Subcutaneous adipose tissue (tissue), 4 donors: ENCODE results near the gene IQCE. TPM values are rescaled to one million over a fixed set of nuclear protein-coding genes. Genes with fewer than 3 reads are reported as not detected.

Source experiments
- total RNA-seq, 4 donors: library from RNA; depleted of rRNA; stranded (reverse); fragments of >200 nt; gene quantifications; one replicate each; pipeline ENCODE4 v1.1.0, GENCODE V29; 2016
- TF ChIP-seq, protein P1 (sequence below): fragments of 450-650 bp; IDR thresholded peaks from one replicate; pipeline ENCODE4 v1.5.1; 2016; ENCODE audit warnings: low read depth, mild to moderate bottlenecking, control low read depth, antibody characterized with exemption, moderate library complexity

IQCE gene
- total RNA-seq, 4 donors from 2014 or later = 9.0 to 20.7 (median 12.6) TPM

- TF ChIP-seq, protein P1, sequence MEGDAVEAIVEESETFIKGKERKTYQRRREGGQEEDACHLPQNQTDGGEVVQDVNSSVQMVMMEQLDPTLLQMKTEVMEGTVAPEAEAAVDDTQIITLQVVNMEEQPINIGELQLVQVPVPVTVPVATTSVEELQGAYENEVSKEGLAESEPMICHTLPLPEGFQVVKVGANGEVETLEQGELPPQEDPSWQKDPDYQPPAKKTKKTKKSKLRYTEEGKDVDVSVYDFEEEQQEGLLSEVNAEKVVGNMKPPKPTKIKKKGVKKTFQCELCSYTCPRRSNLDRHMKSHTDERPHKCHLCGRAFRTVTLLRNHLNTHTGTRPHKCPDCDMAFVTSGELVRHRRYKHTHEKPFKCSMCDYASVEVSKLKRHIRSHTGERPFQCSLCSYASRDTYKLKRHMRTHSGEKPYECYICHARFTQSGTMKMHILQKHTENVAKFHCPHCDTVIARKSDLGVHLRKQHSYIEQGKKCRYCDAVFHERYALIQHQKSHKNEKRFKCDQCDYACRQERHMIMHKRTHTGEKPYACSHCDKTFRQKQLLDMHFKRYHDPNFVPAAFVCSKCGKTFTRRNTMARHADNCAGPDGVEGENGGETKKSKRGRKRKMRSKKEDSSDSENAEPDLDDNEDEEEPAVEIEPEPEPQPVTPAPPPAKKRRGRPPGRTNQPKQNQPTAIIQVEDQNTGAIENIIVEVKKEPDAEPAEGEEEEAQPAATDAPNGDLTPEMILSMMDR = no peak
Observed at GRCh38 chr7:2526659-2527504, 31.9 kb upstream of the IQCE start.

DNA sequence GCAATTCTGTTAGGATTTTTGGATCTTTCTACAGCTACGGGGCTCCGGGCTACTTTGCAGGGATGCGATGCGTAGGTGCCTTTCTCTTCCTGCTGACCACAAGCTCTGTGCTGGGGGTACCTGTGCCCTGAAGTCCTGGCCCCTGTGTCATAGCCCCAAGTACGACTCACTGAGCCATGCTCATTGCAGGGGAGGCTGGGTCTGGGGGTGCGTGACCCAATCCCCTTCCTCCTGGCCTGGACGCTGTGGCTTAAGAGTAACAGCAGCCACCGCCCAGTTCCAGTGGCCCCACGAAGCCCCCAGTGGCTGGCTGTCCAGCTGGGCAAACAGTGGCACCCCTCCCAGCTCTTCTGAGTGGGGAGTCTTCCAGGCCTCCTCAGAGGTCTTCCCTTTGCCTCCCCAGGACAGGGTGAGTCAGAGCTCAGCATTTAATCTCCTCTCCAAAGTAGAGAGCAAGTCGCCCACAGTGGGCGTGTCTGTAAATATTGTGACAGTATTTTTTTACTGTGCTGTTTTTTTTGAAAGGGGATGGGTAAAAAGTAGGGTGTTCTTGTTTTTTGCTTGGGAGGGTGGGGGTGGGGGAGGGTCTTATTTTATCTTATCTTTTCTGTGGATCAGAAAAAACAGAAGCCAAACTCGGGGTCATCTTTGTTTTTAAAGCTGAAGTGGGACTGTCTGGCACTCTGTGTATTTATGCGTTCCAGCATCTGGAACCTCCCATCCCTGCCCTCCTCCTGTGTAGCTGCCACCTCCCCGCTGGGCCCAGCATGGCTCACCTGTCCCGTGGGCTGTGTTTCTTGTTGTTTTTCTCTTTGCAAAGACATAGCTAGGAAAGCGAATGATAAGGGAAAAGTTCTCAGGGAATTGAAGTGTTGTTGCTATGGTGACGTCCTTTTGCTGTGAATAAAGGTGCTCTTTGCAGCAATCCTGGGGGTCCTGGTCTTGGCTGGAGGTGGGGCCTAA, 31.0 kb upstream of the IQCE start:
- TF ChIP-seq, protein P1 = no peak

DNA sequence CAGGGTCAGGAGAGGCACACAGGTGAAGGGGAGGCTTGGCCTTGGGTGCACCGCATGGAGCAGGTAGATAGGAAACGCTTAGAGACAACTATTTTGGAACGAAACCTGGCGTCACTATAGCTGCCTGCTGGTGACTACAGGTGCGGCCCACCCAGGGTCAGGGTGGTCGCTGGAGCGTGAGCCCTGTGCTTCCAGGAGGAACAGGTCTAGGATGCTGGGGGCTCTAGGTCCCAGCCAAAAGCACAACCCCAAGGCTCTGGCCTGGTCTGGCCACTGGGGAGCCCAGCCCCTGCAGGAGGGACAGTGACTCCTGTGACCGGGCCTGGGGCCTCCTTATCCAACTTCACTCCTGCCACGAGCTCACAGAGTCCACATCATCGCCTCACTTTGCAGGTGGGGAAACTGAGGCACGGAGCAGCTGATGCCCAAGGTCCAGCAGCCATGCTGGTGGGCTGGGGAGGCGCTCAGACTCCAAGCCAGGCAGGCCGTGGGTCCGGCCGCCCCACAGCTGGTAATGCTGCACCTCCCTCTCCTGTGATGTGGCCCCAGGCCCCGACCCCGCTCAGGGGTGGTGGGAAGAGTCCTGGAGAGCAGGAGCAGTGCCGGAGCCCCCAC, 30.2 kb upstream of the IQCE start:
- TF ChIP-seq, protein P1 = no peak

DNA sequence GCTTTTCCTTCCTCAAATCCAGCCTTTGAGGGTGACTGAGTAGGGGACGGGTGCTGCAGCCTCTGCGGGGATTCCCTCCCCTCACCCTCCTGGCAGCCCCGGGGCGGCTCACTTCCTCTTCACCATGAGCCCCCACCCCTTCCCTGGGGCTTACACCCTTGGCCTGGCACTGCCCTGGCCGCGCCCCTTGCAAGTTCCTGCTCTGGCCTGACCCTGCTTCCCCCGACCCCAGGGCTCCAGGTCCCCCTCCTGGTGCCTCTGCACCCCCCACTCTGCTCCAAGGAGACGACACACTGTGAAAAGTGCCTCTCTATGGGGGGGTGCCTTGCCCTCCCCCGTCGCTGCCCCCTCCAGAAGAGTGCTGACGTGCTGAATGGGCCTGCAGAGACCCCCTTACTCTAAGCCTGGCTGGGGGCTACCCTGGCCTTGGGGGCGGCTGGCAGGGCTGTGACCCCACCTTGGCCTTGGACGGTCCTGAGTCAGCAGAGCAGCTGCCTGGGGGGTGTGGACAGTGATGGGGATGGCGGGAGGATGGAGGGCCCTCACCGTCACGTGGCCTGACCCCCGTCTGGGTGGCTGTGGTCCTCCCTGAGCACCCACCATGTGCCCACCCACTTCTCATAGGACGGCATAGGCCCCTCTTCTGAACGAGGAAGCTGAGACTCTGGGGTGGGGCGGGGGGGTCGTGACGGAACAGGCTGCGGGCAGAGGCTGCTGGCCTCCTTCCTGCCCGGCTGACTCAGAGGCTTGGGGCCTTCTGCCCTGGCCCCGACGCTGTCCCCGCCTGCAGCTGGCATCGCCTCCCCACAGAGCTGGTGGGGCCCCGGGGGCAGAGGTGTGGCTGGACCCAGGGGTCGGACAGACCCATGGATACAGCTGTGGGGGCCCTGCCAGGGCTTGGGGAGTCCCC, 29.4 kb upstream of the IQCE start:
- TF ChIP-seq, protein P1 = no peak

GRCh38 chr7:2530071-2530987, 28.4 kb upstream of the IQCE start:
- TF ChIP-seq, protein P1 = no peak
